ENCODE results near the gene SNX24. TPM values are rescaled to one million over a fixed set of nuclear protein-coding genes. Genes with fewer than 3 reads are reported as not detected.

The SNX24 gene
- total and polyA plus RNA-seq, 2 of the 4 experiments (the other 2 are of a cell fraction): 13.8 to 15.0 TPM

DNA sequence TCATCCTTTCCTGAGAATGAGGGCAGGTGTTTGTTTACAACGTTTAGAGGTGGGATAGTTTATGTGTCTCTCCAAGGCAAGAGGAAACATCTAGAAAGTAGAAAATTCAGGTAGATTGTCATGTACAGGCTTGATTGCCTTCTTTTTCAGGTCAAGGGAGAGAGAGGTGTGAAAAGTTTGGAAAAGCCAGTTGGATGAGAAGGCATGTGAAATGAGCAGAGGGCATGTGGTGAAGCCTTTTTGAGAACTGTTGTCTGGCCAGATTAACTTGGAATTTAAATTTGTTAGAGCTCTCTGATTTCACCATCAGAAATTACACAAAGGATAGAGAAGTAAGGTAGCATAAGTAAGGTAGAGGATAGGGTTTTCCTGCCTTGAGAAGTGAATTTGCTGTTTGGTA lies 74.6 kb downstream of the SNX24 start:
- WGBS, 2 experiments (ENCODE audit: extremely low coverage in 2 of 2, insufficient read length in 1 of 2): 40% methylated on average over 1 of the region's 1 CpG; no CpG with 5 or more reads in 1 of the 2 experiments

More for the DNA sequence above, 74.6 kb downstream of the SNX24 start:
- no peak overlapping the region for H3K4ac ChIP-seq (ENCODE audit: low read depth, low read length)
- no peak overlapping the region for H3K9ac ChIP-seq (ENCODE audit: low read depth, low read length)
- no peak overlapping the region for H2BK15ac ChIP-seq (ENCODE audit: low read depth, low read length)
- H3K4me1 ChIP-seq (ENCODE audit: control insufficient read depth, insufficient read depth, low read length): peaks cover 8% of the 10 kb centered on the region
- H4K20me1 ChIP-seq (ENCODE audit: insufficient read depth, low read length): no peaks in the 10 kb centered on the region; the same call in 1 of the 2 replicates
- no peak for DNase-seq
- H4K91ac ChIP-seq (ENCODE audit: insufficient read depth, low read depth, low read length): no peak overlapping the region
- ATAC-seq (ENCODE audit: low read depth): no peak
- intact Hi-C loops (cut with micrococcal nuclease) (no loop called here), dilution Hi-C loops (cut with HindIII; ENCODE audit: low sequenced_read_pairs, unreplicated experiment) (no loop called here), in situ Hi-C loops (cut with MboI; ENCODE audit: low sequenced_read_pairs) (no loop called here)
- H4K5ac ChIP-seq (ENCODE audit: low read depth, low read length): no peak overlapping the region
- no peak overlapping the region for H2BK120ac ChIP-seq (ENCODE audit: low read depth, low read length)
- no peaks in the 10 kb centered on the region for H3K36me3 ChIP-seq (ENCODE audit: control insufficient read depth, insufficient read depth, low read length)
- H2AK5ac ChIP-seq (ENCODE audit: low read depth, low read length): no peak overlapping the region
- no peak overlapping the region for H2BK5ac ChIP-seq (ENCODE audit: low read depth, low read length, poor library complexity, severe bottlenecking)
- H3K27me3 ChIP-seq (ENCODE audit: control insufficient read depth, insufficient read depth, low read length): no peaks in the 10 kb centered on the region
- H3K27ac ChIP-seq (ENCODE audit: insufficient read depth, low read length): no peak overlapping the region
- no peak overlapping the region for H3K23ac ChIP-seq (ENCODE audit: low read depth, low read length)
- H2AFZ ChIP-seq (replicated peaks; ENCODE audit: low read length, poor library complexity): no peak overlapping the region
- ChIA-PET CTCF (no interaction called here), POLR2A (ENCODE audit: unreplicated experiment) (no interaction called here)
- H3K79me1 ChIP-seq (ENCODE audit: low read depth in 1 of 2, low read length in 2 of 2): peaks cover 5 to 10% of the 10 kb centered on the region in 2 experiments; a peak in 3 of 4 replicates
- H4K8ac ChIP-seq (ENCODE audit: low read depth in 2 of 2, low read length in 2 of 2): no peak overlapping the region
- H2AK9ac ChIP-seq (replicated peaks; ENCODE audit: low read depth, low read length, poor library complexity): no peak overlapping the region
- 0 out of 2 replicates have a peak, but pooled peaks cover 1% of the 10 kb centered on the region for H3K9me1 ChIP-seq (ENCODE audit: insufficient read depth, low read length)
- no peak overlapping the region for H3K14ac ChIP-seq (replicated peaks; ENCODE audit: low read depth, low read length)
- TF ChIP-seq FOS (IDR thresholded peaks at IDR 0.05; ENCODE audit: low read depth, low read length): no peak
- TF ChIP-seq MAFK (IDR thresholded peaks at IDR 0.05; ENCODE audit: low read depth, low read length): no peak
- TF ChIP-seq CEBPB (IDR thresholded peaks at IDR 0.05; ENCODE audit: low read depth, low read length): no peak
- no peak for TF ChIP-seq MXI1 (IDR thresholded peaks at IDR 0.05; ENCODE audit: borderline replicate concordance, low read depth, low read length)
- no peak for TF ChIP-seq RAD21 (IDR thresholded peaks at IDR 0.05; ENCODE audit: low read length)
- TF ChIP-seq BHLHE40 (IDR thresholded peaks at IDR 0.05; ENCODE audit: low read depth, low read length): no peak
- TF ChIP-seq, protein P1, sequence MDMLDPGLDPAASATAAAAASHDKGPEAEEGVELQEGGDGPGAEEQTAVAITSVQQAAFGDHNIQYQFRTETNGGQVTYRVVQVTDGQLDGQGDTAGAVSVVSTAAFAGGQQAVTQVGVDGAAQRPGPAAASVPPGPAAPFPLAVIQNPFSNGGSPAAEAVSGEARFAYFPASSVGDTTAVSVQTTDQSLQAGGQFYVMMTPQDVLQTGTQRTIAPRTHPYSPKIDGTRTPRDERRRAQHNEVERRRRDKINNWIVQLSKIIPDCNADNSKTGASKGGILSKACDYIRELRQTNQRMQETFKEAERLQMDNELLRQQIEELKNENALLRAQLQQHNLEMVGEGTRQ (IDR thresholded peaks at IDR 0.05; ENCODE audit: low read depth, low read length): no peak
- TF ChIP-seq, protein P2, sequence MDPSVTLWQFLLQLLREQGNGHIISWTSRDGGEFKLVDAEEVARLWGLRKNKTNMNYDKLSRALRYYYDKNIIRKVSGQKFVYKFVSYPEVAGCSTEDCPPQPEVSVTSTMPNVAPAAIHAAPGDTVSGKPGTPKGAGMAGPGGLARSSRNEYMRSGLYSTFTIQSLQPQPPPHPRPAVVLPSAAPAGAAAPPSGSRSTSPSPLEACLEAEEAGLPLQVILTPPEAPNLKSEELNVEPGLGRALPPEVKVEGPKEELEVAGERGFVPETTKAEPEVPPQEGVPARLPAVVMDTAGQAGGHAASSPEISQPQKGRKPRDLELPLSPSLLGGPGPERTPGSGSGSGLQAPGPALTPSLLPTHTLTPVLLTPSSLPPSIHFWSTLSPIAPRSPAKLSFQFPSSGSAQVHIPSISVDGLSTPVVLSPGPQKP (IDR thresholded peaks at IDR 0.05; ENCODE audit: borderline replicate concordance, low read depth, low read length): no peak
- TF ChIP-seq RFX5 (IDR thresholded peaks at IDR 0.05; ENCODE audit: low read depth, low read length): no peak
- no peak for TF ChIP-seq CHD1 (IDR thresholded peaks at IDR 0.05; ENCODE audit: low read depth, low read length)
- no peak for TF ChIP-seq SMC3 (IDR thresholded peaks at IDR 0.05; ENCODE audit: low read depth, low read length)
- no peak for TF ChIP-seq NFE2L2 (IDR thresholded peaks at IDR 0.05; ENCODE audit: low read depth, low read length)
- no peak for TF ChIP-seq POLR2A (IDR thresholded peaks at IDR 0.05; ENCODE audit: low read depth, low read length)
- H2BK20ac ChIP-seq (ENCODE audit: low read depth, low read length): no peak overlapping the region
- no peaks in the 10 kb centered on the region for H3K9me3 ChIP-seq (ENCODE audit: control insufficient read depth, insufficient read depth, low read length)
- no peak overlapping the region for H3K4me3 ChIP-seq (ENCODE audit: insufficient read depth, low read depth, low read length)
- no peak overlapping the region for H3K56ac ChIP-seq (ENCODE audit: extremely low read depth, insufficient read depth, low read length)
- no TSS peak for BruUV-seq (replicated peaks)
- no peak overlapping the region for H3K18ac ChIP-seq (ENCODE audit: low read depth, low read length)
- H3K4me2 ChIP-seq (ENCODE audit: low read depth, low read length): no peak overlapping the region
